Testis (tissue), 3 donors: ENCODE measurements around the gene CRACDL. TPM values are rescaled to one million over a fixed set of nuclear protein-coding genes. Genes with fewer than 3 reads are reported as not detected.

Experiments
- DNase-seq: peaks from one replicate; pipeline ENCODE4 v3.0.0-alpha.2; 2019
- H3K27ac ChIP-seq, 2 donors: fragments of 200-600 bp; sonication (generic); one replicate each; pipeline ENCODE4 v1.5.1; 2019
- H3K27me3 ChIP-seq: fragments of 200-600 bp; sonication (generic); one replicate; pipeline ENCODE4 v1.5.1; 2019
- H3K36me3 ChIP-seq: fragments of 200-600 bp; sonication (generic); one replicate; pipeline ENCODE4 v1.5.1; 2017; ENCODE audit warnings: low read depth; ENCODE audit errors: missing control alignments
- H3K4me1 ChIP-seq: fragments of 200-600 bp; sonication (generic); one replicate; pipeline ENCODE4 v1.5.1; 2019
- H3K4me3 ChIP-seq, 2 donors: fragments of 200-600 bp; sonication (generic); one replicate each; pipeline ENCODE4 v1.5.1; 2017 to 2019
- H3K9me3 ChIP-seq: fragments of 200-600 bp; sonication (generic); one replicate; pipeline ENCODE4 v1.5.1; 2017
- POLR2A ChIP-seq: fragments of 450-650 bp; IDR thresholded peaks from one replicate; pipeline ENCODE4 v1.6.1; 2017; ENCODE audit warnings: antibody characterized with exemption, mild to moderate bottlenecking, moderate library complexity
- WGBS, 2 donors: methylation state at CpG; one replicate each; pipeline ENCODE4 v1.1.5; 2018; 5-methylcytosine and 5-hydroxymethylcytosine counted together
- intact Hi-C: fragments of 100-400 bp; cut with DNase I; formaldehyde crosslinking; loops from one replicate; pipeline ENCODE4 v1.15.1; 2023; ENCODE audit warnings: low total_unique reads
- polyA plus RNA-seq: library from polyadenylated mRNA; stranded (reverse); fragments of 350-450 nt; fragmentation: Illumina TruSeq; extraction: RNeasy Lipid Tissue Mini Kit (QIAGEN cat#74804); gene quantifications from one replicate; pipeline ENCODE4 v1.2.3, GENCODE V29; 2014; ENCODE audit warnings: low read depth, low replicate concordance; ENCODE audit not compliant: insufficient read depth
- small RNA-seq, 2 donors: library from RNA; depleted of rRNA; stranded (forward); fragments of <200 nt; gene quantifications; one replicate each; pipeline ENCODE3, GENCODE V24; 2016
- total RNA-seq, 2 donors: library from RNA; depleted of rRNA; stranded (reverse); fragments of >200 nt; gene quantifications; one replicate each; pipeline ENCODE4 v1.2.3, GENCODE V29; 2016
- TF ChIP-seq, protein P1 (sequence below), 3 experiments: fragments of 450-650 bp in 2 of 3; fragments of 200-600 bp in 1 of 3; sonication (generic) in 1 of 3; IDR thresholded peaks; one replicate each; pipeline ENCODE4 v1.5.1; 2016 to 2019; ENCODE audit warnings: antibody characterized with exemption in 3 of 3, mild to moderate bottlenecking in 2 of 3, moderate library complexity in 1 of 3

Gene CRACDL
- total and polyA plus RNA-seq, 3 donors from 2014 or later = 8.4 to 30.4 (median 29.1) TPM

DNA sequence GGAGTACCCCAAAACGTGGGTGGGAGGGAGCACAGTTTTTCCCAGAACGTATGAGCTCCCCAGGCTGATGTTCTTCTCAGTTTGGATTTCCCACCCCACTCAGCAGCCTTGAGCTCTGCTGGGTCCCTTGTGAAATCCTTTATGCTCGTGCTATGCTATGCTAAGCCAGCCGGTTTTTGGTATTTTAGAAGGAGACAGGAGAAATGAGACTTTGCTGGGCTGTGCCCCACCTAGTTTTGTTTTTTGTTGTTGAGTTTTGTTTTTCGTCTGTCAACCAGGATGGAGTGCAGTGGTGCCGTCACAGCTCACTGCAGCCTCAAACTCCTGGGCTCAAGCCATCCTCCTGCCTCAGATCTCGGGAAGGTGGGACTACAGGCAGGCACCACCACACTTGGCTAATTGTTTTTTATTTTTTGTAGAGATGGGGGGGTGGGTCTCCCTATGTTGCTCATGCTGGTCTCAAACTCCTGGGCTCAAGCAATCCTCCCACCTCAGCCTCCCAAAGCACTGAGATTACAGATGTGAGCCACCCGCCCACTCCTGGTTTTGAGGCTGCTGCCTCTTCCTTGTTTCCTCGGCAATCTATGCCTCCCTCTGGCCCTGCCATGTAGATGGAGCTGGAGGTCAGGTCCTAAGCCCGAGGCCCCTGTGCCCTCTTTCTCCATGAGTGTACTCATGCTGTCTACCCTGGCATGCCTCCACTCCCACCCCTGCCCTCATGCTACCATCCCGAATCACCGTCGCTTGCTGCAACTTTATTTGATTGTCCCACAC, 187.5 kb downstream of the CRACDL start:
- H3K9me3 ChIP-seq = no peaks in the 10 kb centered on the region
- no peaks in the 10 kb centered on the region for H3K36me3 ChIP-seq
- WGBS, 2 donors = 70 to 80% methylated on average over 13 of the region's 13 CpGs
- no peaks in the 10 kb centered on the region for H3K27me3 ChIP-seq
- no peak for DNase-seq
- no peak overlapping the region for H3K27ac ChIP-seq
- intact Hi-C loops = no loop called here
- H3K4me1 ChIP-seq = no peaks in the 10 kb centered on the region
- H3K4me3 ChIP-seq = no peak overlapping the region
- TF ChIP-seq POLR2A = no peak
- TF ChIP-seq, protein P1, sequence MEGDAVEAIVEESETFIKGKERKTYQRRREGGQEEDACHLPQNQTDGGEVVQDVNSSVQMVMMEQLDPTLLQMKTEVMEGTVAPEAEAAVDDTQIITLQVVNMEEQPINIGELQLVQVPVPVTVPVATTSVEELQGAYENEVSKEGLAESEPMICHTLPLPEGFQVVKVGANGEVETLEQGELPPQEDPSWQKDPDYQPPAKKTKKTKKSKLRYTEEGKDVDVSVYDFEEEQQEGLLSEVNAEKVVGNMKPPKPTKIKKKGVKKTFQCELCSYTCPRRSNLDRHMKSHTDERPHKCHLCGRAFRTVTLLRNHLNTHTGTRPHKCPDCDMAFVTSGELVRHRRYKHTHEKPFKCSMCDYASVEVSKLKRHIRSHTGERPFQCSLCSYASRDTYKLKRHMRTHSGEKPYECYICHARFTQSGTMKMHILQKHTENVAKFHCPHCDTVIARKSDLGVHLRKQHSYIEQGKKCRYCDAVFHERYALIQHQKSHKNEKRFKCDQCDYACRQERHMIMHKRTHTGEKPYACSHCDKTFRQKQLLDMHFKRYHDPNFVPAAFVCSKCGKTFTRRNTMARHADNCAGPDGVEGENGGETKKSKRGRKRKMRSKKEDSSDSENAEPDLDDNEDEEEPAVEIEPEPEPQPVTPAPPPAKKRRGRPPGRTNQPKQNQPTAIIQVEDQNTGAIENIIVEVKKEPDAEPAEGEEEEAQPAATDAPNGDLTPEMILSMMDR (IDR thresholded peaks at IDR 0.05) = no peak

GRCh38 chr2:98747888-98748287, 188.1 kb downstream of the CRACDL start:
- no peak for DNase-seq
- 73 to 78% methylated on average over 8 of the region's 8 CpGs for WGBS, 2 donors
- no peaks in the 10 kb centered on the region for H3K4me1 ChIP-seq
- no peaks in the 10 kb centered on the region for H3K9me3 ChIP-seq
- TF ChIP-seq POLR2A = no peak
- TF ChIP-seq, protein P1 (IDR thresholded peaks at IDR 0.05) = no peak
- intact Hi-C loops = no loop called here
- no peak overlapping the region for H3K27ac ChIP-seq
- no peaks in the 10 kb centered on the region for H3K27me3 ChIP-seq
- H3K4me3 ChIP-seq = no peak overlapping the region
- no peaks in the 10 kb centered on the region for H3K36me3 ChIP-seq

DNA sequence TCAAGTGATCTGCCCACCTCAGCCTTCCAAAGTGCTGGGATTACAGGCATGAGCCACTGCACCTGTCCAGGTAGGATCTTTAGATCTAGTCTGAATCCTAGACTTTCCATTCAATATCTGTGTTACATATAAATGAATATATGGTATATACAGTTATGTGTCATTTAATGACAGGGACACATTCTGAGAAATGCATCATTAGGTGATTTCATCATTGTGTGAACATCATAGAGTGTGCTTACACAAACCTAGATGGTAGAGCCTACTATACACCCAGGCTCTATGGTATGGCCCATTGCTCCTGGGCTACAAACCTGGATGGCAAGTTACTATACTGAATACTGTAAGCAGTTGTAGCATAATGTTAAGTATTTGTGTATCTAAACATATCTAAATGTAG, 189.6 kb downstream of the CRACDL start:
- H3K4me1 ChIP-seq = no peaks in the 10 kb centered on the region
- no peak overlapping the region for H3K27ac ChIP-seq
- DNase-seq = no peak
- H3K36me3 ChIP-seq = no peaks in the 10 kb centered on the region
- H3K27me3 ChIP-seq = no peaks in the 10 kb centered on the region
- no peaks in the 10 kb centered on the region for H3K9me3 ChIP-seq
- intact Hi-C loops = no loop called here
- TF ChIP-seq, protein P1 (IDR thresholded peaks at IDR 0.05) = no peak
- TF ChIP-seq POLR2A = no peak
- H3K4me3 ChIP-seq = no peak overlapping the region

DNA sequence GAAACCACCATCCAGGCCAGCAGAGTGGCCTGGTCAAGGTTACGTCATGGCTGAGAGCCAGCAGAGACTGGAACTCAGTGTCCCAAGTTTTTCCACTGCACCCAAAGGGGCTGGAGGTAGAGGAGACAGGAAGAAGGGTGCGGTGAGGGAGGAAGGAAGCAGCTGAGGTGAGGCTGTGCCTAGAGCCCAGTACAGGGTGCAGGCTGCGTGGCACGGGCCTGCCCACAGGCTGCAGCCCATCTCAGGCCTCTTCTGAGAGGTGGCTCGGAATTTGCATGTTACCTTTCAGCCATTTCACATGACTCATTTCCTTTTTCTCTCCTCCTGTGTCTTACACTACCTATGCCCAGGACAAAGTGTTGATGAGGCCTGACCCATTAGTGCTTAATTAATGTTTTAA, 191.4 kb downstream of the CRACDL start:
- H3K36me3 ChIP-seq = no peaks in the 10 kb centered on the region
- no peaks in the 10 kb centered on the region for H3K27me3 ChIP-seq
- no peak for TF ChIP-seq POLR2A
- TF ChIP-seq, protein P1 (IDR thresholded peaks at IDR 0.05) = no peak
- WGBS, 2 donors = 79 to 80% methylated on average over 5 of the region's 5 CpGs
- H3K27ac ChIP-seq = no peak overlapping the region
- H3K4me1 ChIP-seq = no peaks in the 10 kb centered on the region
- no peak for DNase-seq
- H3K4me3 ChIP-seq = no peak overlapping the region
- intact Hi-C loops = no loop called here
- no peaks in the 10 kb centered on the region for H3K9me3 ChIP-seq

Small RNA genes lying within 50 kb of the gene (small RNA-seq; reads per million reads assigned to genes)
- gene RNU4-84P (0 reads per million in 2 donors), gene RNU7-46P (0 reads per million in 2 donors)

Other genes starting within 250 kb of the CRACDL start
- gene MGAT4A, start 205.1 kb downstream of the CRACDL start, total RNA-seq = 10 to 100 TPM; 13.8 to 13.9 TPM
- gene MGAT4A, start 205.1 kb downstream of the CRACDL start, polyA plus RNA-seq = 12.1 TPM
- gene C2orf15, start 205.5 kb upstream of the CRACDL start, total RNA-seq = 1 to 10 TPM; 1.7 to 3.1 TPM
- gene C2orf15, start 205.5 kb upstream of the CRACDL start, polyA plus RNA-seq = 2.1 TPM
- 100 to 1,000 TPM in 1 of 2 donors, 10 to 100 TPM in 1; 42.4 to 110 TPM for gene TSGA10, start 218.7 kb upstream of the CRACDL start, total RNA-seq
- gene TSGA10, start 218.7 kb upstream of the CRACDL start, polyA plus RNA-seq = 85.6 TPM
- gene LIPT1, start 218.7 kb upstream of the CRACDL start, total RNA-seq = 10 to 100 TPM; 12.8 to 14.1 TPM
- 23.2 TPM for gene LIPT1, start 218.7 kb upstream of the CRACDL start, polyA plus RNA-seq
- gene MITD1, start 244.8 kb upstream of the CRACDL start, total RNA-seq = 10 to 100 TPM; 17.8 to 24.7 TPM
- 12.5 TPM for gene MITD1, start 244.8 kb upstream of the CRACDL start, polyA plus RNA-seq
- gene MRPL30, start 245.0 kb upstream of the CRACDL start, total RNA-seq = 10 to 100 TPM; 19.1 to 26.3 TPM
- gene MRPL30, start 245.0 kb upstream of the CRACDL start, polyA plus RNA-seq = 17.3 TPM